M059J (cell line): ENCODE data around the gene SCAMP3. TPM values are rescaled to one million over a fixed set of nuclear protein-coding genes. Genes with fewer than 3 reads are reported as not detected.
"Not testable (repeated sequence)": the region's sequence is repeated elsewhere in the genome, so short reads cannot be mapped to it uniquely, and the experiment has no call there.

Source experiments
- DNase-seq: peaks from one replicate; pipeline ENCODE4 v3.0.0-alpha.2; 2012; ENCODE audit warnings: low read depth
- total RNA-seq: library from RNA; depleted of rRNA; stranded (reverse); fragments of >200 nt; shearing (Covaris generic); gene quantifications from 2 replicates; pipeline ENCODE4 v1.2.3, GENCODE V29; 2014

The SCAMP3 gene
- total RNA-seq, 1 experiment from 2014 or later, result 125 TPM

- DNase-seq, result peak; percentile 34
Observed at GRCh38 chr1:155254714-155255242, 7.4 kb downstream of the SCAMP3 start.

- DNase-seq, result no peak
Observed at GRCh38 chr1:155254228-155254713, 7.9 kb downstream of the SCAMP3 start.

GRCh38 chr1:155253797-155254196, 8.4 kb downstream of the SCAMP3 start:
- DNase-seq, result no peak

GRCh38 chr1:155253208-155253607, 9.0 kb downstream of the SCAMP3 start:
- DNase-seq, result no peak

- no peak for DNase-seq
Observed at GRCh38 chr1:155251566-155251965, 10.6 kb downstream of the SCAMP3 start.

- peak; percentile 87 for DNase-seq
Observed at GRCh38 chr1:155250633-155251449, 11.3 kb downstream of the SCAMP3 start.

- DNase-seq, result no peak
Observed at GRCh38 chr1:155250246-155250632, 11.9 kb downstream of the SCAMP3 start.

- no peak for DNase-seq
Observed at GRCh38 chr1:155247667-155248553, 14.2 kb downstream of the SCAMP3 start.

GRCh38 chr1:155246796-155247195, 15.4 kb downstream of the SCAMP3 start:
- DNase-seq, result not testable (repeated sequence)

- DNase-seq, result no peak
Observed at GRCh38 chr1:155245163-155245524, 17.0 kb downstream of the SCAMP3 start.

- DNase-seq, result peak; percentile 99
Observed at GRCh38 chr1:155244368-155245162, 17.6 kb downstream of the SCAMP3 start.

- DNase-seq, result no peak
Observed at GRCh38 chr1:155242805-155243358, 19.3 kb downstream of the SCAMP3 start.

GRCh38 chr1:155241841-155242264, 20.3 kb downstream of the SCAMP3 start:
- no peak for DNase-seq

- peak; percentile 80 for DNase-seq
Observed at GRCh38 chr1:155241069-155241679, 21.0 kb downstream of the SCAMP3 start.

- DNase-seq, result no peak
Observed at GRCh38 chr1:155236451-155236850, 25.7 kb downstream of the SCAMP3 start.

GRCh38 chr1:155235375-155235774, 26.8 kb downstream of the SCAMP3 start:
- DNase-seq, result not testable (repeated sequence)

GRCh38 chr1:155233502-155233901, 28.7 kb downstream of the SCAMP3 start:
- DNase-seq, result not testable (repeated sequence)

GRCh38 chr1:155232001-155232978, 29.9 kb downstream of the SCAMP3 start:
- DNase-seq, result peak; percentile 58

GRCh38 chr1:155231302-155231701, 30.9 kb downstream of the SCAMP3 start:
- DNase-seq, result not testable (repeated sequence)

GRCh38 chr1:155228096-155228427, 34.1 kb downstream of the SCAMP3 start:
- DNase-seq, result no peak
